Lung (tissue), 12 donors: ENCODE measurements around the gene PRSS2. TPM values are rescaled to one million over a fixed set of nuclear protein-coding genes. Genes with fewer than 3 reads are reported as not detected.

Experiments used
- ATAC-seq: fragments of 200-7000 bp; cut with Tn5 transposase; one replicate; pipeline ENCODE4 v1.9.1; 2020; ENCODE audit warnings: moderate number of reproducible peaks; ENCODE audit not compliant: insufficient read depth, low FRiP score
- DNase-seq, 3 donors: peaks; one replicate each; pipeline ENCODE4 v3.0.0-alpha.2; 2013 to 2017
- H3K27ac ChIP-seq, 2 donors: one replicate each; pipeline ENCODE4 v1.5.1; 2013; ENCODE audit warnings: mild to moderate bottlenecking in 2 of 2, moderate library complexity in 2 of 2, control low read depth in 1 of 2, inconsistent platforms in 1 of 2, low read depth in 1 of 2, low read length in 1 of 2
- H3K27me3 ChIP-seq, 3 donors: one replicate each; pipeline ENCODE4 v1.5.1; 2013; ENCODE audit warnings: low read length in 2 of 3; ENCODE audit not compliant: control insufficient read depth in 3 of 3, insufficient read depth in 3 of 3
- H3K36me3 ChIP-seq, 4 donors: one replicate each; pipeline ENCODE4 v1.5.1; 2013; ENCODE audit warnings: low read length in 4 of 4, mild to moderate bottlenecking in 1 of 4, moderate library complexity in 1 of 4; ENCODE audit not compliant: control insufficient read depth in 4 of 4, insufficient read depth in 4 of 4
- H3K4me1 ChIP-seq, 5 donors: one replicate each; pipeline ENCODE4 v1.5.1; 2013; ENCODE audit warnings: low read length in 5 of 5, mild to moderate bottlenecking in 2 of 5, moderate library complexity in 1 of 5; ENCODE audit not compliant: control insufficient read depth in 5 of 5, insufficient read depth in 5 of 5
- H3K4me3 ChIP-seq: one replicate; pipeline ENCODE4 v1.5.1; 2013; ENCODE audit warnings: mild to moderate bottlenecking, control low read depth, moderate library complexity
- H3K9ac ChIP-seq, 2 donors: one replicate each; pipeline ENCODE4 v1.5.1; 2013; ENCODE audit warnings: low read length in 2 of 2, control low read depth in 1 of 2; ENCODE audit not compliant: insufficient read depth in 1 of 2
- H3K9me3 ChIP-seq, 4 donors: one replicate each; pipeline ENCODE4 v1.5.1; 2013; ENCODE audit warnings: low read length in 3 of 4, mild to moderate bottlenecking in 1 of 4, moderate library complexity in 1 of 4; ENCODE audit not compliant: control insufficient read depth in 4 of 4, insufficient read depth in 3 of 4
- WGBS, 2 donors: extraction: QIAGEN DNeasy Blood & Tissue Kit; methylation state at CpG; one replicate each; pipeline ENCODE4 v1.1.7; 2013; 5-methylcytosine and 5-hydroxymethylcytosine counted together
- polyA plus RNA-seq, 2 donors: library from polyadenylated mRNA; stranded (reverse); fragments of 200-250 nt; gene quantifications; one replicate each; pipeline ENCODE4 v1.2.1, GENCODE V29; 2013
- total RNA-seq, 2 donors: library from RNA; depleted of rRNA in 1 of 2; stranded (reverse); fragments of >200 nt in 1 of 2; gene quantifications; one replicate each; pipeline ENCODE4 v1.2.1, GENCODE V29; 2014 to 2021
- TF ChIP-seq, protein P1 (sequence below): IDR thresholded peaks from 2 replicates; pipeline ENCODE4 v1.5.1; 2012; ENCODE audit warnings: mild to moderate bottlenecking; ENCODE audit errors: control extremely low read depth, extremely low read depth
- donor health status: control.
- donor health status: control.
- donor health status: Bipolar disorder and iron deficiency.
- donor health status: healthy.
- donor health status: DM: yes; HTN: yes; CAD: no.

The PRSS2 gene
- total and polyA plus RNA-seq, 4 donors, result 0.35 to 47.9 (median 1.7) TPM; not detected in 1

DNA sequence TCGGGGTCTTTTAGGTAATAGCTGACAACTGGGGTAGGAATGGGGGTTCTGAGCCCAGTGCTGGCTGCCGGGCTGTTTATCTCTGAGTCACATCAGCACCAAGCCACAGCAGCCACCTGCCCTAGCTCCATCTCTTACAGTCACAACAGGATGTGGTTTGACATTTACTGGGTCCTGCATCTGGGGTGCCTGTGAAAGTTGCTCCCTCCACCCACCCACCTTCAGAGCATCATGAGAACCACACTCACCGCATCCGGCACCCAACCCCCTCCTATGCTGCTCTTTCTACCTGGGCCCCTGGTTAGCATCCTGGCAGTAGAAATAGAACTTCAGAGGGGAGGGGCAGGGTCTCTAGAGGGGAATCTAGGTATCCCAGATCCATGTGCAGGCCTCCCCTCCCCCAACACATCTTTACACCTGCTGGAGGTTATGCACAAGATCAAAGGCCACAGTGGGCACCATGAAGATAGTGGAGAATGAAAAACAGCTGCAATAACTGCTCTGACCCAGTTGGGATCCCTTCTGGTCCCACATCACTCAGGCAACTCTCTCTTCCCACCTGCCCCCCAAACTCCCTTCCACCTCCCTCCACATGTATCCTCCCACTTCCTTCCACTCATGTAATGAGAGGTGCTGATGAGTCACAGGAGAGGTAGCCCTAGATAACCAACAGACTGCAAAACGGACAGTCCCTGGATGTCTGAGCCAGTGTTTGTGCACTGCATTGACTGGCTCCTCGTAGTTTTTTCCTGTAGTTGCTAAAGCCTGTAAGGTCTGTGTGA, 38.2 kb downstream of the PRSS2 start:
- ATAC-seq, result peak; percentile 53
- TF ChIP-seq, protein P1, sequence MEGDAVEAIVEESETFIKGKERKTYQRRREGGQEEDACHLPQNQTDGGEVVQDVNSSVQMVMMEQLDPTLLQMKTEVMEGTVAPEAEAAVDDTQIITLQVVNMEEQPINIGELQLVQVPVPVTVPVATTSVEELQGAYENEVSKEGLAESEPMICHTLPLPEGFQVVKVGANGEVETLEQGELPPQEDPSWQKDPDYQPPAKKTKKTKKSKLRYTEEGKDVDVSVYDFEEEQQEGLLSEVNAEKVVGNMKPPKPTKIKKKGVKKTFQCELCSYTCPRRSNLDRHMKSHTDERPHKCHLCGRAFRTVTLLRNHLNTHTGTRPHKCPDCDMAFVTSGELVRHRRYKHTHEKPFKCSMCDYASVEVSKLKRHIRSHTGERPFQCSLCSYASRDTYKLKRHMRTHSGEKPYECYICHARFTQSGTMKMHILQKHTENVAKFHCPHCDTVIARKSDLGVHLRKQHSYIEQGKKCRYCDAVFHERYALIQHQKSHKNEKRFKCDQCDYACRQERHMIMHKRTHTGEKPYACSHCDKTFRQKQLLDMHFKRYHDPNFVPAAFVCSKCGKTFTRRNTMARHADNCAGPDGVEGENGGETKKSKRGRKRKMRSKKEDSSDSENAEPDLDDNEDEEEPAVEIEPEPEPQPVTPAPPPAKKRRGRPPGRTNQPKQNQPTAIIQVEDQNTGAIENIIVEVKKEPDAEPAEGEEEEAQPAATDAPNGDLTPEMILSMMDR, result no peak
- H3K27ac ChIP-seq, result no peak overlapping the region
- H3K27me3 ChIP-seq, result peaks cover 0 to 33% (median 9%) of the 10 kb centered on the region in 3 donors
- WGBS, 2 donors, result 38 to 40% methylated on average over 6 of the region's 6 CpGs
- no peak overlapping the region for H3K4me3 ChIP-seq
- DNase-seq, result no peak
- H3K36me3 ChIP-seq, result no peaks in the 10 kb centered on the region
- H3K9me3 ChIP-seq, result no peaks in the 10 kb centered on the region
- H3K4me1 ChIP-seq, result no peaks in the 10 kb centered on the region
- H3K9ac ChIP-seq, result no peak overlapping the region

DNA sequence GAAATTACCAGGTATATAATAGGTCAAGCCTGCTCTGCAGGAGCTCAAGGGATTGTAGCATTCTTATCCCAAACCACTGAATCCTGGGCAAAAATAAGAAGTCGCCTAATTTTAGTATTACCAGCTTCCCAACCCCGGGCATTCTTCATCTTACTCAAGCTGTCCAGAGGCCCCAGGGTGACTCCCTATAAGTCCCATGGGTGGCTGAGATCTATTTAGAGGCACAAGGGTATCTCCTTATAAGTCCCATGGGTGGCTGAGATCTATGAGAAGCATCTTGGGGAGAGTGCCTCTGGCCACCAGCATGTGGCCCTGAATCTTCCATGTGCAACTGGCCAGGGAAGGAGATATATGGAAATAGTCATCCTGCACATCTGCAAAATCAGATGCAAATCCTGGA, 38.9 kb downstream of the PRSS2 start:
- TF ChIP-seq, protein P1, result no peak
- Histone ChIP-seq H3K9me3 (no peaks in the 10 kb centered on the region), H3K9ac (no peak overlapping the region), H3K36me3 (no peaks in the 10 kb centered on the region), H3K27ac (no peak overlapping the region), H3K27me3 (peaks cover 0 to 38% (median 9%) of the 10 kb centered on the region in 3 donors), H3K4me3 (no peak overlapping the region), H3K4me1 (no peaks in the 10 kb centered on the region)
- WGBS, 2 donors, result 80 to 82% methylated on average over 2 of the region's 2 CpGs
- no peak for ATAC-seq
- no peak for DNase-seq

DNA sequence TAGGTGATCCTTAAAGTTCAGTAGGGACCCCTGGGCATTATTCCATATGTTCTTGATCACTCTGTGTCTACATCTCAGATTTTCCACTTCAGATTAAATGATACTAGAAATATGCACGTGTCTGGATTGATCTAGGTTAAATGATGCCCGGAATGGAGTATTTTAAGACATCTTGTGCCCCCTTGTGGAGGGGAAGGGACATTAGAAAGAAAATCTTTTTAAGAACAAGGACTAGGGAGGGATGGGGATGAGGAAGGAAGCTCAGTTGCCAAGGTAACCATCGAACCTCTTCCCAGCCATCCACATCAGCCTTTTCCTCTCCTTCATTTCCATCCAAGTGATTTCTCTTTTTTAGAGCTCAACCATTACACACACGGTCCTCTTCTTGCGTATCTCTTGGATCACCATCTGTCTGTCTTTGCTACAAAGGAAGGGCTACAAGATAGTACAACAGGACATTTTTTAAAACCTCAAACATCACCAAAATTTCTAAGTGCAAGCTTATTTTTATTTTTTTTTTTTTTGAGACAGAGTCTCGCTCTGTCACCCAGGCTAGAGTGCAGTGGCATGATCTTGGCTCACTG, 40.5 kb downstream of the PRSS2 start:
- Histone ChIP-seq H3K27me3 (peaks cover 0 to 45% (median 9%) of the 10 kb centered on the region in 3 donors), H3K4me1 (no peaks in the 10 kb centered on the region), H3K27ac (no peak overlapping the region), H3K36me3 (no peaks in the 10 kb centered on the region), H3K9ac (no peak overlapping the region), H3K4me3 (no peak overlapping the region), H3K9me3 (no peaks in the 10 kb centered on the region)
- ATAC-seq (no peak), DNase-seq (peak in 2 of 3 donors; percentile 18 to 23)
- WGBS, 2 donors, result 27 to 34% methylated on average over 6 of the region's 6 CpGs
- TF ChIP-seq, protein P1, result peak; percentile 33
